GM19043 (cell line): ENCODE results near the gene OLFML2A.

Source experiments
- ATAC-seq: cut with Tn5 transposase; IDR thresholded peaks from one replicate; pipeline ENCODE4 v1.9.1; 2021; ENCODE audit warnings: low read depth; ENCODE audit not compliant: unreplicated experiment

Gene OLFML2A

DNA sequence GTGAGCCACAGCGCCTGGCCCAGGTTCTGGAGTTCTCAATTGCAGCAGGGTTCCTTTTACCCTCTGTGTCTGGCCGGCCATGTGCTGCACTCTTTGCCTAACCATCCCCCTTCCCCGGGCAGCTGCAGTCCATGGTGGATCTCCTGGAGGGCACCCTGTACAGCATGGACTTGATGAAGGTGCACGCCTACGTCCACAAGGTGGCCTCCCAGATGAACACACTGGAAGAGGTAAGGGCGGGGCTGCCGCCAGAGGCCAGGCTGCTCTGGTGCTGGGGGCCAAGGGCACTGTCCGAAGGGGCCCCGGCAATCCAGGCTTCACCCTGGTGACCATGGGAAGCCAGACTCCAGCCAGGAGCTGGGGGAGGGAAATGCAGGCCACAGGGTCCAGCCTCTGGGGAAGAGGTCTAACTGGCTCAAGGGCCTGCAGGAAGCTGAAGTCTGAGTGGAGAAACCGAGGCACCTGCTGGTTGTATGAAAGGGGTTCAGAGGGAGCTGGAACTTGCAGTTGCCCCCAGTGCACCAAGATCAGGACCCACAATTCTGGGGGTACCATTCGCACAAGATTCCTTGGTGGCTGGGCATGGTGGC is 18.1 kb downstream of the OLFML2A start:
- no peak for ATAC-seq

DNA sequence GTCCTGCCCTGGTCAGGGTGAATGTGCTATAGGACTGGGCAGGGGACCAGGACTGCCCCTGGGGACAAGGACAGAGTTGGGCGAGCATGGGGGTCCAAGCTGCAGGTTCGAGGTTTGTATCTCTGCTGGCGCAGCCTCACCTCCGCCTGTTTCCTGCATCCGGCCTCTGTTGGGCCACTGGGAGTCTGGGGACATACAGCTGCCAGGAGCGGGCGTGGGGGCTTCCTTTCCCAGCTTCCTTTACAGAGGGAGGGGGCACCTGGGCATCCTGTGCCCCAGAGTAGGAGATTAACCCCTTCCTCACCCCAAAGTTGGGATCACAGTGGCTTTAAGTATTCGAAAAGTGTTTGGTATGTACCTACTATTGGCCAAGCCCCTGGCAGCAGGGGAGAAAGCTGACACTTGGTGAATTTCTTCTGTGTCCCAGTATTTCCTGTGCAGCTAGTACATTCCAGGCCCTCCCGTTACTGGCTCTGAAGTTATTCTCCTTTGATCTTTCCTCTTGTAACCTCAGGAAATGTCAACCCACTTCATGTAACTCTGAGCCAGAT is 19.0 kb downstream of the OLFML2A start:
- no peak for ATAC-seq

DNA sequence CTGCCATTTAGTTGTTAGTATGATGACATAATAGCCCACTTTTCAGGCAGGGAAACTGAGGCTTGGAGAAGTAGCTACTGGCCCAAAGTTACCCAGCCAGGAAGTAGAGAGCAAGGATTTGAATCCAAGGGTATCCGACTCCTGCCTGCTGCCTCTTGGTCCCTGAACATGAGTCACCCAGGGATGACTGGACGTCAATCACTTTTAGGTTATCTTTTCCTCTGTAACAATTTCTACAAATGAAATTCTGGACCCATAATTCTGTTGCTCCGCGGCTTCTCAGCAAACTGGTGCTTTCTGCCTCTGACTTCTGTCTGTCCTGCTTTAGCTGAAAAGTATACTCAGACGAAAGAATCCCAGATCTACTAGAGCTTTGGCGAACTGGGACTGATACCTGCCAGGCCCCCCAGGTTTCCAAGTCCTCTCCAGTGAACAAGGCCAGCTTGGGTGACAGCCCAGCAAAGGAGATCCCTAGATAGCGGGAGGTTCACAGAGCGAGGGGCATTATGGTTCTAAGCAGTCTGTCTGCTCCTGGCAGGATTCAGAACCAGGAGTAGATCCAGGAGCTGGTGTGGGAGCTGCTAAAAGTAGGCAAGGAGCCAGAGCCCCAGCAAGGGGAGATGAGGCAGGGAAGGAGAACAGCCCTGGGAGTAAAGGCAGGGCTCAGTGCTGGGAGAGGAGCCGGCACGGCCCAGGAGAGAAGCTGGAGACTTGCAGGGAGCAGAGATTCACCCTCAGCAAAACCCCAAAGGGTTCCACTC is 20.6 kb downstream of the OLFML2A start:
- ATAC-seq = no peak

DNA sequence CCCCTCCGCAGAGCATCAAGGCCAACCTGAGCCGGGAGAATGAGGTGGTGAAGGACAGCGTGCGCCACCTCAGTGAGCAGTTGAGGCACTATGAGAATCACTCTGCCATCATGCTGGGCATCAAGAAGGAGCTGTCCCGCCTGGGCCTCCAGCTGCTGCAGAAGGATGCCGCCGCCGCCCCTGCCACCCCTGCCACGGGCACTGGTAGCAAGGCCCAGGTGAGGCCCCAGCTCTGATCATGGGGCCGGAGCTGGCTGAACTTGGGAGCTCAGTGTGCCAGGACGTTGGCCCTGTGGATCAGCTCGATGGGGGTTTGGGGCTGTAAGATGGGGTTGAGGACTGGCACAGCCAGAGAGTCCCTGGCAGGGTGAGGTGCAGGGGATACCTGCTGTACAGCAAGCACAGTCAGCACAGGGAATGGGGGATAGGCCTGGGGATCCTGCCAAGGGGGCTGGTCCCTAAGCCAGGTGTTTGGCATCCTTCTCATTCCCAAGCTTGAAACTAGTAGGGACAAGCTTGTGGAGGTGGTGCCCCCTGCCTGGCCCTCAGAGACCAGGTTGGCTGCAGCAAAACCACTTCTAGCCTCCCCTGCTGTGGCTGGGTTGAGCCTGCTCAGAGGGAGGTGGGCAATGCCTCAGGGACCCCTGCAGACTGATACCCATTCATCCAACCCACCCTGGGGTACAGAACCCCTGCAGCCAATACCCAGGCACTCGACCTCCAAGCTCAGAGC is 22.5 kb downstream of the OLFML2A start:
- no peak for ATAC-seq

DNA sequence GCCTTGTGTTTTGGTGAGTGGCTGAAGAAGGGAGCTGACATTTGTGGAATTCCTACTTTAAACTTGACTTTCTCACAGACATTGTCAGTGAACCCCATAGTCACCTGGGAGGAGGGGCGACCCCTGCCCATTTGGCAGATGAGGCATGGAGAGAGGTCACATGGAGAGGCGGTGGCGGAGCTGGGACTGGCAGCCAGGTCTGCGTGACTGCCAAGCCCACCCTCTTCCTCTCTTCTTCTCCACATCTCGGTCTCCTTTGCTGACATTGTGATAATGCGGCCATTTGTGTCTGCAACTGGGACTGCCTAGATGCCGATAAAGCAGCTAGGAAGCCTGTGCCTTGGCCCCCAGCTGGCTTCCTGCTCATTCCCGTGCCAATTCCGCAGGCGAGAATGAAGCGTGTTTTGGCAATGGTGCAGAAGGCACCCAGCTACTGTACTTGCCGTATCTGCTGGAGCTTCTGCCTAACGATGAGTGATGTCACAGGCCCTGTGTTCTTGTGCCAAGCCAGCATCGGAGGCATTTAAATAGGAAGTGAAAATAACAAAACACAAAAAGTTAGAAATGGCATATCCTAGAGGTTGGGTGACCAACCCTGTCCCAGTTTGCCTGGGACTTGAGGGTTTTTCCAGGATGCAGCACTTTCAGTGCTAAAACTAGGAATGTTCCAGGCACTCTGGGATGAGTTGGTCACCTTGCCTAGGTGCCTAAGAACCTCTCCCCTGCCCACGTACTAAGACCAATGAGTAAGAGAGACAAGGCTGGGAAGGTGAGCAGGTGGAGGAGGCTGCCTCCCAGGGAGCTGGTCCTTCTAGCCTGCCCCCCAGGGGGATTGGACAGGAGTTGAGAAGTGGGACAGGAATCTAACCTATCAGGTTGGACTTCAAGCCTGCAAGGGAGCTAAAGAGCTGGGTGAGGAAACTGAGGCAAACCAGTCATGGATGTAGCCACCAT is 23.6 kb downstream of the OLFML2A start:
- no peak for ATAC-seq

DNA sequence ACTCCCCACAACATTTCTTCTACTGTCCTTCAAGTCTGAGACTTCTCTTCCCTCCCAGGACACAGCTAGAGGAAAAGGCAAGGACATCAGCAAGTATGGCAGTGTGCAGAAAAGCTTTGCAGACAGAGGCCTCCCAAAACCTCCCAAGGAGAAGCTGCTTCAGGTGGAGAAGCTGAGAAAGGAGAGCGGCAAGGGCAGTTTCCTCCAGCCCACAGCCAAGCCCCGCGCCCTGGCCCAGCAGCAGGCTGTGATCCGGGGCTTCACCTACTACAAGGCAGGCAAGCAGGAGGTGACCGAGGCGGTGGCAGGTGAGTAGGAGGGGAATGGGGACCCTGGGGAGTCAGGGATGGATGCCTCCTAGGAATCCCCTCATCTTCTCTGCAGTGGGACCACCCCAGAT is 24.4 kb downstream of the OLFML2A start:
- no peak for ATAC-seq

DNA sequence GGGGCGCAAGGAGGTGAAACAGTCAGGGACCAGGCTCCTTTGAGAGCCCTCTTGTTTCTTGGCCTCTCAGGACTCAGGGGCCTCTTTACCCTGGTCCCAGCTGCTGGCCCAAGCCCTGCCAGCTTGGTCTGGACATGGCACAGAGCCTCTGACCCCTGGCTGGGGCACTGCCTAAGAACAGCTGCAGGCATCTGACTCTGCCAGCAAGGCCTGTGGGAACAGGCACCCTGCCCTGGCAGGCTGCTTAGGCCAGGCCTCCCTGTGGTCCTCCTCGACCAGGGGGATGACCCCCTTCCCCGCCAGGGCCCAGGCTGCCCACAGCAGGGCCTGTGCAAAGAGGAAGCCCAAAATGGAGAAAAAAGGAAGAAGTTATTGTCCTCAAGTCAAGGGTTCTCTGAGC is 25.5 kb downstream of the OLFML2A start:
- no peak for ATAC-seq

DNA sequence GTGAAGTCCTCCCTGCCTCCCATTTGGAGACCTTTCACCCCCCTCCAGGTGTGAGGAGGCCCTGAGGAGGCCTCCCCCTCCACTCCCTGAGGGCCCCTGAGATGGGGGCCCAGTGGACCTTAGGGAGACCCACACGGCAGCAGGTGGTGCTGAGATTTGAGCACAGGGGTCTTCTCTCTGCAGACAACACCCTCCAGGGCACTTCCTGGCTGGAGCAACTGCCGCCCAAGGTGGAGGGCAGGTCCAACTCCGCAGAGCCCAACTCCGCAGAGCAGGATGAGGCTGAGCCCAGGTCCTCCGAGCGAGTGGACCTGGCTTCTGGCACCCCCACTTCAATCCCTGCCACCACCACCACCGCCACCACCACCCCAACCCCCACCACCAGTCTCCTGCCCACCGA is 27.0 kb downstream of the OLFML2A start:
- no peak for ATAC-seq

DNA sequence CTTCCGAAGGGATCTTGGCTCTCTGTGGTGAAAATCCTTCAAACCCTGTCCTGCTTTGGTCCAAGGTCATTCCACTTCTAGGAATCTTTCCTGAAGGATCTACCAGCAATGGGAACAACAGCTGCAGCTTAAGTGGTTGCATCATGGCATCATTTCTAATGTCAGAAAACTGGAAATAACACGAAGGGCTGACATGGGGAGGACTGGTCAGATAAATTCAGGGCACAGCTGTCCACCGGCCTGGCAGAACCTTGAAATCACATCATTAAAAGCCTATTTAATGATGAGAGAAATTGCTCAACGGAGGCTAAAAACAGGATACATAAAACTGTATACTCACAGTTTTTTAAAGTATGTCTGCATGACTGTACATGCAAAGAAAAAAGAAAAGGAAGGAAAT is 28.3 kb downstream of the OLFML2A start:
- ATAC-seq = no peak

DNA sequence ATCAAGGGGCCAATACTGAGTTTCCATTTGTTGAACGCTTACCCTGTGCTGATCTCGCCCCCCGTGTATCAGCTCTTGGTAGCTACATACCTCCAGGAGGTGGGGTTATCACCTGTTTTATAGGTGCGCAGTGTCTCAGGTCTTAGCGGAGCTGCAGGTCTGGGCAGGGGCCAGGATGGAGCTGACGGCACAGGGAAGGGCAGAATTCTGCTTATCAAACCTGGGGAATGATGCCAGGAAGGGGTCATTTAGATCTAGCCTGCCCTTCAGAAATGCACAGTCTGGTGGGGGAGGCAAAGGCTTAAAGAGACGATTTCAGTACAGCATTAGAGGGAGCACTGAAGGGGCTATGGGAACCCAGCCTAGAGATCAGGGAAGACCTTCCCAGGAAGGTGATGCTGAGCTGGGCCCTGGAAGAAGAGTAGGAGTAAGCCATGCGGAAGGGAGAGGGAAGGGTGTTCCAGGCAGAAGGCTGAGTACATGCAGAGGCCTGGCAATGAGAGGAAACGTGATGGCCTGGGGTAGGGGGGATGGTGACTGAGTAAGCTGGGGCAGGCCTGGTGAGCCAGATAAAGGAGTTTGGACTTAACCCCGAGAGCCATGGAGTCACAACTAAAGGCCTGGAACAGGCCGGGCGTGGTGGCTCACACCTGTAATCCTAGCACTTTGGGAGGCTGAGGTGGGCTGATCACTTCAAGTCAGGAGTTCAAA is 31.5 kb downstream of the OLFML2A start:
- no peak for ATAC-seq

DNA sequence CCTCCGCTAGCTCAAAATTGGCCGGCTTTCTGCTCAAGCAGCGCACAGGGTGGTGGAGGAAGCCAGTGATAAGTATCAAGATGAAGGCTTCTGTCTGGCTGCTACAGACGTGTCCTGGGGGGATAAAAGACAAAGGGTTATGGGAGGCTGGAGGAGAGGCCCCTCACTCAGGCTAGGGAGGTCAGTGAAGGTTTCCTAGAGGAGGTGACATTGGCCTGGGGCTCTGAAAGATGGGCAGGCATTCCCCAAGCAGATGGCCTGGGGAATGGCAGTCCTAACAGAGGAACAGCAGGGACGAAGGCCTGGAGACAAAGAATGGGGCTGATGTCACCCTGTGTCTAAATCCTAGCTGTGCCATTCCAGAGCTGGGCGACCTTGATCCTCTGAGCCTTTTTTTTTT is 32.3 kb downstream of the OLFML2A start:
- ATAC-seq = no peak

DNA sequence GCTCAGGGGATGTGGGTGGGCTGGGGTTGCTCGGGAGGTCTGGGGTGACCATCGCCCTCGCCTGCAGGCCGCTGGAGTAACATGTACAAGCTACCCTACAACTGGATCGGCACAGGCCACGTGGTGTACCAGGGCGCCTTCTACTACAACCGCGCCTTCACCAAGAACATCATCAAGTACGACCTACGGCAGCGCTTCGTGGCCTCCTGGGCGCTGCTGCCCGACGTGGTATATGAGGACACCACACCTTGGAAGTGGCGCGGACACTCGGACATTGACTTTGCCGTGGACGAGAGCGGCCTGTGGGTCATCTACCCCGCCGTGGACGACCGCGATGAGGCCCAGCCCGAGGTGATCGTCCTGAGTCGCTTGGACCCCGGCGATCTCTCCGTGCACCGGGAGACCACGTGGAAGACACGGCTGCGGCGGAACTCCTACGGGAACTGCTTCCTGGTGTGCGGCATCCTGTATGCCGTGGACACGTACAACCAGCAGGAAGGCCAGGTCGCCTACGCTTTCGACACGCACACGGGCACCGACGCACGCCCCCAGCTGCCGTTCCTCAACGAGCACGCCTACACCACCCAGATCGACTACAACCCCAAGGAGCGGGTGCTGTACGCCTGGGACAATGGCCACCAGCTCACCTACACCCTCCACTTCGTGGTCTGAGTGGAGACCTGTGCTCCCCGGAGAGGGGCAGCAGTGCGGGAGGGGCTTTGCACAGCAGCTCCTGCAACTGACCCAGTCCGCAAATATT is 33.0 kb downstream of the OLFML2A start:
- no peak for ATAC-seq

DNA sequence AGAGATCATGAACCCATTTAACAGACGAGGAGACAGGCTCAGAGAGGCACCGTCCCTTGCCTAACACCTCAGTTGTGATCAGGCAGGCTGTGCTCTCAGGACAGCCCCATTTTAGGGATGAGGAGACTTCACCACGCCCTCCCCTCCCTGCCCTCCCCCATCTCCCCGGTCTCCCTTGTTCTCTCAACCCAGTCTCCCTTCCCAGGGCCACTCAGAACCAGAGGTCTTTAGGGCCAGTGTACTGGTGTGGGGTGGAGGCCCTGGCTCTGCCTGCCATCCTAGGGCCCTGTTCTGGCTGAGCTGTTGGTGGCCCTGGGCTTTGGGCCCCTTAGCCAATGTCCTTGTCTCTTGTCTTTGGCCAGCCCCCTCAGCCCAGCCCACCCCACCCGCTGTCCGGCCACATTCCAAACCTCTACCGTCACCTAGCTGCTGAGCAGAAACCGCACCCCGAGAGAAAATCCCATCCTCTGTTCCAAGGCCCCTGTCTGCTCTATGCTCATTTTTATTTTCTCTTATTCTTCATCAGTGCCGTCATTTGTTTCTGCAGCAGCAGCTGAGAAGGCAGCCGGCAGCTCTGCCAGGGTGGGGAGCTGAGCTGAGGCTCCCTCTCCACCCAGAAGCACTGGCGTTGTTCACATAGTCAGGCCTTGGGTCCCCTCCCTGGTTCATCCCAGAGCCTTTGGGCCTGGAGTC is 33.9 kb downstream of the OLFML2A start:
- no peak for ATAC-seq

DNA sequence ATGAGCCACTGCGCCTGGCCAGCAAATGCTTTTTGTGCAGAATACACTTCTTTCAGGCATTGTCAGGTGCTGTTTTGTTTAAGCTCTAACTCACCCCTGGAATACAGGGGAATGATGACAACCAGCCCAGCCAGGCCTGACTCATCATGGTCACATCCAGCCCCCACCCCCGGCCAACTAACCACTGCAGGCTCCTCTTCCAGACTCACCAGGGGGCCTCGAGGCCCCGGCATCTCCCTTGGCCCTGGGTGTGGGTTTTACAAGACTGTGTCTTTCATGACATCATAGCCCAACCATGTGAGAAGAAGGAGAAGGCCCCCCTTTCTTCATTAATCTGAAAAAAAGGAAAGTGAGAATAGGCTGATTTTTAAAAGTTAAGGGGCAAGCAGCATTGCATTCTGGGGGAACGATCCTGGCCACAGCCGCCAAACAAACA is 35.5 kb downstream of the OLFML2A start:
- ATAC-seq = no peak

DNA sequence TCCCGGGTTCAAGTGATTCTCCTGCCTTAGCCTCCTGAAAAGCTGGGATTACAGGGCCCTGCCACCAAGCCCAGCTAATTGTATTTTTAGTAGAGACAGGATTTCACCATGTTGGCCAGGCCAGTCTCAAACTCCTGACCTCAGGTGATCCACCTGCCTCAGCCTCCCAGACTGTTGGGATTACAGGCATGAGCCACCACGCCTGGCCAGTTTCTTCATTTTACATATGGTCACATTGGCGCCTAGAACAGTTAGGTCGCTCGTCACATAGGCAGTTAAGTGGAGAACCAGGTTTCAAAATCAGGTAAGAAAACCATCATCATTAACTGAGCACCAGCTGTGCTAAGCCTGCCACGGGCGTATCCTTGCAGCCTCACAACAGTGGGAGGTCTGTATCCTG is 36.1 kb downstream of the OLFML2A start:
- no peak for ATAC-seq

DNA sequence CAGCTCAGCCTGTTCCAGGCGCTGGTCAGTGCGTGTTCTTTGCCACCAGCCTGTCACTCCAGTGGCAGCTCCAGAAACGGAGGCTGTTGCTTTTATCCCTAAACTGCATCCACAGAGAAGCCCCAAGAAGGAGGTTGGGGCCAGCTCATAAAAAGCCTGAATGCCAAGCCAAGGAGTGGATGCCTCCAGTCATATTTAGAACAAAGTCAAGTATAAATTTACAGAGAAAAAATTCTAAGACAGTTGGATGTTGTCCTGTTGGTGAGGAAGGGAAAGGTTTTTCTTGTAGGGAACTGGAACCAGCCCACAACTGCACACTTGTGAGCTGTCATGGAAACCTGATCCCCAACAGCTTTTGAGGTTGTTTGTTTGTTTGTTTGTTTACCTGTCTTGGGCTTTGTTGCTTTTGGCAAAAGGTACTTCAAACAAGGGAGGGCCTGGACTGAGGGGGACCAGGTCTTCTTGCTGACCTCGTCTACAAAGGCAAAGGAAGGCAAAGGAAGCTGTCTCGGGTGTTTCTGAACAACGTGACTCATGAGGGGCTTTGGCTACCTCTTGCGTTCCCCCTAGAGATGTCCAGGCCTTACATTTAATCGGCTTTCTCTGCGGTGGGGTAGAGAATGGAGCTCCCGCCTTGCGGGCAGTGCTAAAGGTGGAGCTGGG is 36.7 kb downstream of the OLFML2A start:
- ATAC-seq = no peak

DNA sequence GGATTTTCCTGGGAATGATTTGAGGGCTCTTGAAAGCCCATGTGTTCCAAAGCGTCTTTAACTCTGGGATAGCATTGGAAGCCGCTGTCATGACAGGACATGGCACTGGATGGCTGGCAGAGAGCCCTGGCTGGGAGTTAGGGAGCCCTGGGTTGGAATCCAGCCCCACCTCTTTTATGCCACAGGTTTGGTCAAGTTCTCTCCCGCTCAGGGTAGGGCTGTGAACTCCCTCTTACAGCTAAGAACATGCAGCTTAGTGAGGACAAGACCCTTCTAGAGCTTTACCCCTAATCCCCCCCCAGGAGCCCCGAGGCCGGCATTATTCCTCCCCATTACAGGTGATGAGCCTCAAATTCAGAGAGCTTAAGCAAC is 37.2 kb downstream of the OLFML2A start:
- no peak for ATAC-seq

DNA sequence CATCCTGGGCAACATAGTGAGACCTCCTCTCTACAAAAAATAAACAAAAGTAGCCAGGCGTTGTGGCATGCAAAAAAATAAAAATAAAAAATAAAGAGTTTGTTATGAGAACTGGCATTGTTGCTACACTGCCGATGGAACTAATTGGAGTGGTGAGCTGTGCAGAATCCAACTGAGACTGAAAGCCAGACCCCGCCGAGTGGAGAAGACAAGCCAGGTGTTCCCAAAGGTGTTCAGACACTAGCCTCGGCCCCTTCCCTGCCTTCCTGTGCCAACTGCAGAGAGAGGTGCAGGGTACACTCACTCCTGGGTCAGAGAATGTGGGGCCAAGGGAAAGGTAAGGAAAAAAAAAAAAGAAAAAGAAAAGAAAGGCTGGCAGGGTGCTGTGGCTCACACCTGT is 38.7 kb downstream of the OLFML2A start:
- ATAC-seq = no peak
